Suprapubic skin (tissue), 4 donors: ENCODE data around the gene KBTBD12. TPM values are rescaled to one million over a fixed set of nuclear protein-coding genes. Genes with fewer than 3 reads are reported as not detected.

ENCODE experiments used
- DNase-seq, 2 donors: peaks; one replicate each; pipeline ENCODE4 v3.0.0-alpha.2; 2019; ENCODE audit warnings: low spot score in 2 of 2
- H3K27ac ChIP-seq: fragments of 200-600 bp; sonication (generic); one replicate; pipeline ENCODE4 v1.5.1; 2019
- H3K27me3 ChIP-seq: fragments of 200-600 bp; sonication (generic); one replicate; pipeline ENCODE4 v1.5.1; 2019
- H3K36me3 ChIP-seq: fragments of 200-600 bp; sonication (generic); one replicate; pipeline ENCODE4 v1.5.1; 2019
- H3K4me1 ChIP-seq: fragments of 200-600 bp; sonication (generic); one replicate; pipeline ENCODE4 v1.5.1; 2019
- H3K4me3 ChIP-seq: fragments of 200-600 bp; sonication (generic); one replicate; pipeline ENCODE4 v1.5.1; 2019; ENCODE audit warnings: mild to moderate bottlenecking
- H3K9me3 ChIP-seq: fragments of 200-600 bp; sonication (generic); one replicate; pipeline ENCODE4 v1.5.1; 2019
- EP300 ChIP-seq: sonication (generic); formaldehyde crosslinking; IDR thresholded peaks from one replicate; pipeline ENCODE4 v1.6.1; 2017; ENCODE audit warnings: antibody characterized with exemption
- POLR2A ChIP-seq, 2 donors: fragments of 450-650 bp; IDR thresholded peaks; one replicate each; pipeline ENCODE4 v1.6.1; 2017; ENCODE audit warnings: antibody characterized with exemption in 2 of 2, mild to moderate bottlenecking in 2 of 2, moderate library complexity in 2 of 2
- POLR2AphosphoS5 ChIP-seq, 3 donors: sonication (generic); formaldehyde crosslinking; IDR thresholded peaks; one replicate each; pipeline ENCODE4 v1.6.1; 2017; ENCODE audit warnings: antibody characterized with exemption in 3 of 3
- WGBS: methylation state at CpG from one replicate; pipeline ENCODE4 v1.1.5; 2018; 5-methylcytosine and 5-hydroxymethylcytosine counted together
- total RNA-seq, 4 donors: library from RNA; depleted of rRNA; stranded (reverse); fragments of >200 nt; gene quantifications; one replicate each; pipeline ENCODE4 v1.1.0, GENCODE V29; 2016
- TF ChIP-seq, protein P1 (sequence below), 2 donors: fragments of 200-600 bp in 1 of 2; fragments of 450-650 bp in 1 of 2; sonication (generic) in 1 of 2; IDR thresholded peaks; one replicate each; pipeline ENCODE4 v1.5.1; 2016 to 2019; ENCODE audit warnings: antibody characterized with exemption in 2 of 2, mild to moderate bottlenecking in 1 of 2, moderate library complexity in 1 of 2

KBTBD12 gene
- total RNA-seq, 4 donors from 2014 or later = 0.72 TPM; not detected in 3

GRCh38 chr3:127960421-127960965, 45.5 kb downstream of the KBTBD12 start:
- TF ChIP-seq EP300 (no peak), POLR2AphosphoS5 (IDR thresholded peaks at IDR 0.05) (no peak), POLR2A (IDR thresholded peaks at IDR 0.05) (no peak)
- TF ChIP-seq, protein P1, sequence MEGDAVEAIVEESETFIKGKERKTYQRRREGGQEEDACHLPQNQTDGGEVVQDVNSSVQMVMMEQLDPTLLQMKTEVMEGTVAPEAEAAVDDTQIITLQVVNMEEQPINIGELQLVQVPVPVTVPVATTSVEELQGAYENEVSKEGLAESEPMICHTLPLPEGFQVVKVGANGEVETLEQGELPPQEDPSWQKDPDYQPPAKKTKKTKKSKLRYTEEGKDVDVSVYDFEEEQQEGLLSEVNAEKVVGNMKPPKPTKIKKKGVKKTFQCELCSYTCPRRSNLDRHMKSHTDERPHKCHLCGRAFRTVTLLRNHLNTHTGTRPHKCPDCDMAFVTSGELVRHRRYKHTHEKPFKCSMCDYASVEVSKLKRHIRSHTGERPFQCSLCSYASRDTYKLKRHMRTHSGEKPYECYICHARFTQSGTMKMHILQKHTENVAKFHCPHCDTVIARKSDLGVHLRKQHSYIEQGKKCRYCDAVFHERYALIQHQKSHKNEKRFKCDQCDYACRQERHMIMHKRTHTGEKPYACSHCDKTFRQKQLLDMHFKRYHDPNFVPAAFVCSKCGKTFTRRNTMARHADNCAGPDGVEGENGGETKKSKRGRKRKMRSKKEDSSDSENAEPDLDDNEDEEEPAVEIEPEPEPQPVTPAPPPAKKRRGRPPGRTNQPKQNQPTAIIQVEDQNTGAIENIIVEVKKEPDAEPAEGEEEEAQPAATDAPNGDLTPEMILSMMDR (IDR thresholded peaks at IDR 0.05) = no peak
- Histone ChIP-seq H3K9me3 (no peaks in the 10 kb centered on the region), H3K4me3 (no peak overlapping the region), H3K4me1 (no peaks in the 10 kb centered on the region), H3K27me3 (no peaks in the 10 kb centered on the region), H3K27ac (no peak overlapping the region), H3K36me3 (no peaks in the 10 kb centered on the region)
- no peak for DNase-seq
- WGBS = 93% methylated on average over 4 of the region's 4 CpGs

DNA sequence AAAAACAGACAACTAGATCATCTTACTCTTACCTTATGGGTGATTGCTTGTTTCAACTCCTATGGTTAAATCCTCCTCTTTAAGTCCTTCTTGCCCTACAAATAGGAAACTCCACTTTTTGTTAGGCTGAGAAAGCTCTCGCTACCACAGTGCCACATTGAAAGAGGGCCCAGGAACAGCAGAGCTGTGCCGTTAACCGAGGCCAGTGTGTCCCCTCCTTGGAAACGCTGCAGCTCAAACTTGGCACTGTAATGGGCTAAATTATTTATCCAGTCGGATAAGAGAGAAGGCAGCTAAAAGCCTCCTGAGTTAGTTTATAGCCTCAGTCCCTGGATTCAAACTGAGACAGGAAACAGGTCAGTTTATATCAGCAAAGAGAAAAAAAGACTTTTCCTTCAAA, 46.1 kb downstream of the KBTBD12 start:
- no peaks in the 10 kb centered on the region for H3K4me1 ChIP-seq

DNA sequence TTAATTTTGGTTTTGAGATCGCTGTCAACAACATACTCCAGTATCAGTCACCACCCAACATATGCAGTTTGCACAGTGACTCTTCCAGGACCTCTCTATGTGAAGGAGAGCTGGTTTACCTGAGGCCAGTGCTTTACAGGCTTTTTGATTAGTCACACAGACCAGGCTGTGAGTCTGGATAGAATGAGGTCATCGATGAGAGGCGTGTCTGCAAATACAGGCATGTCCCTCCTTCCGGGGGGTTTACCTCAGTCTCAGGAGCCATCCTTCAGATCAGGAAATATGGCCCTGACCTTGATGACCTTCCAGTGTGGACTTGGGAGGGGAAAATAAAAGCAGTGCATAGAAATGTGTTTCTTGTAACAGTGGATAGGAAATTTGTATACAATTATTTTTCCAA, 46.9 kb downstream of the KBTBD12 start:
- Histone ChIP-seq H3K27me3 (no peaks in the 10 kb centered on the region), H3K27ac (no peak overlapping the region), H3K36me3 (no peaks in the 10 kb centered on the region), H3K4me3 (no peak overlapping the region), H3K4me1 (no peaks in the 10 kb centered on the region), H3K9me3 (no peaks in the 10 kb centered on the region)
- no peak for TF ChIP-seq POLR2AphosphoS5 (IDR thresholded peaks at IDR 0.05)
- no peak for TF ChIP-seq POLR2A (IDR thresholded peaks at IDR 0.05)
- no peak for TF ChIP-seq EP300
- 52% methylated on average over 4 of the region's 4 CpGs for WGBS
- DNase-seq = no peak

More for the DNA sequence above, 46.1 kb downstream of the KBTBD12 start:
- H3K9me3 ChIP-seq = no peaks in the 10 kb centered on the region
- no peak overlapping the region for H3K27ac ChIP-seq
- WGBS = 81% methylated on average over 5 of the region's 5 CpGs
- H3K36me3 ChIP-seq = no peaks in the 10 kb centered on the region
- no peak overlapping the region for H3K4me3 ChIP-seq
- DNase-seq = no peak
- no peaks in the 10 kb centered on the region for H3K27me3 ChIP-seq
- TF ChIP-seq, protein P1 (IDR thresholded peaks at IDR 0.05) = no peak

GRCh38 chr3:127962937-127963336, 47.9 kb downstream of the KBTBD12 start:
- no peak overlapping the region for H3K27ac ChIP-seq
- DNase-seq = no peak
- no peaks in the 10 kb centered on the region for H3K9me3 ChIP-seq
- TF ChIP-seq EP300 (no peak), POLR2A (IDR thresholded peaks at IDR 0.05) (no peak), POLR2AphosphoS5 (IDR thresholded peaks at IDR 0.05) (no peak)
- TF ChIP-seq, protein P1 (IDR thresholded peaks at IDR 0.05) = no peak
- no peaks in the 10 kb centered on the region for H3K36me3 ChIP-seq
- WGBS = 95% methylated on average over 5 of the region's 5 CpGs
- H3K4me3 ChIP-seq = no peak overlapping the region
- no peaks in the 10 kb centered on the region for H3K4me1 ChIP-seq
- no peaks in the 10 kb centered on the region for H3K27me3 ChIP-seq

- WGBS = 88% methylated on average over 4 of the region's 4 CpGs
- TF ChIP-seq, protein P1 (IDR thresholded peaks at IDR 0.05) = no peak
- no peak for TF ChIP-seq POLR2AphosphoS5 (IDR thresholded peaks at IDR 0.05)
- no peak for TF ChIP-seq EP300
- TF ChIP-seq POLR2A (IDR thresholded peaks at IDR 0.05) = no peak
- Histone ChIP-seq H3K4me3 (no peak overlapping the region), H3K27me3 (no peaks in the 10 kb centered on the region), H3K36me3 (no peaks in the 10 kb centered on the region), H3K9me3 (no peaks in the 10 kb centered on the region), H3K27ac (no peak overlapping the region), H3K4me1 (no peaks in the 10 kb centered on the region)
- DNase-seq = no peak
These were observed 49.0 kb downstream of the KBTBD12 start for GRCh38 chr3:127964053-127964452.

GRCh38 chr3:127964816-127965215, 49.8 kb downstream of the KBTBD12 start:
- no peaks in the 10 kb centered on the region for H3K9me3 ChIP-seq
- no peak for TF ChIP-seq EP300
- TF ChIP-seq POLR2AphosphoS5 (IDR thresholded peaks at IDR 0.05) = no peak
- TF ChIP-seq POLR2A (IDR thresholded peaks at IDR 0.05) = no peak
- TF ChIP-seq, protein P1 (IDR thresholded peaks at IDR 0.05) = no peak
- no peaks in the 10 kb centered on the region for H3K4me1 ChIP-seq
- H3K27me3 ChIP-seq = no peaks in the 10 kb centered on the region
- no peak overlapping the region for H3K4me3 ChIP-seq
- no peak for DNase-seq
- no peak overlapping the region for H3K27ac ChIP-seq
- H3K36me3 ChIP-seq = no peaks in the 10 kb centered on the region
- 69% methylated on average over 3 of the region's 3 CpGs for WGBS
